Measurements from ENCODE around the gene SPRN. TPM values are rescaled to one million over a fixed set of nuclear protein-coding genes. Genes with fewer than 3 reads are reported as not detected.
"Not testable (repeated sequence)": the region's sequence is repeated elsewhere in the genome, so short reads cannot be mapped to it uniquely, and the experiment has no call there.

Gene SPRN, protein sequence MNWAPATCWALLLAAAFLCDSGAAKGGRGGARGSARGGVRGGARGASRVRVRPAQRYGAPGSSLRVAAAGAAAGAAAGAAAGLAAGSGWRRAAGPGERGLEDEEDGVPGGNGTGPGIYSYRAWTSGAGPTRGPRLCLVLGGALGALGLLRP
- total RNA-seq: 0.13 TPM

DNA sequence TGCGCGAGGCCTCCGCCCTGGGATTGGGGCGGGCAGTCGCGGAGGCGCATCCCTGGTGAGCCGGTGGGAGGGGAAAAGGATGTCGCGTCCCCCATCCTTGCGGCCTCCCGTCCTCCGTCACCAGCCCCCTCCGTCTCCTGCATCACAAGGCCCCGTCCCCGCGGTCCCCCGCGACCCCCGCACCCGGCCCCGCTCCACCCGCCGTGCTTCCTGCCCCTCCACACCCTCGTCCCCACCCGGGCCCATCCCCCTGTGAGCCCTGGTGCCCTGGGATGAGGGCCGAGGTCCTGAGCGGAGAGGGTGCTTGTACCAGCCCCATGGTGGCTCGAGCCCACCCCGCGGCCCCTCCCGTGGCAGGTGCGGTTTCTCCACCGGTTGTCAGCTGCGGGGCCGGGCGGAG is at the start of gene SPRN:
Gene SPRN, minus strand, starts transcription at position 25 of the 400 bp plus-strand sequence. CDS start 944 bp downstream, outside the sequence.
- DNase-seq (ENCODE audit: low spot score); intact Hi-C loops (cut with DNase I); ATAC-seq: not testable (repeated sequence)

DNA sequence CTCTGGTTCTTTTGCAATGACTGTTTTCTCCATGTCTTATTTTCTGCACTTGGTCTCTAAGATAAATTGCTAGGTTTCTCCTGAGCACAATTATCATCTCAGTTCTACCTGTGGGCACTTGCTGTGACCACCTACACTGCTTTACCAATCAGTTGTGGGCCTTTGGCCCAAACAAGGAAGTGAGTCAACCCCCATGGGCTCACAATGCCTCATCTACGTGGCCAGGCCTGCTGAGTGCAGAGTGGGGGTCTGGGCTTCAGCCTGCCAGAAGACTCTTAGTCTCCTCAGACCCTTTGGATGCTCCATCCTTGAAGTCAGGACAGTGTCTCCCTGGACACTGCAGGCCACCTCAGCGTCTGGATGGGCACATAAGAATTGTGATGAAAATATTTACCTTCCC is 49.6 kb upstream of the SPRN start:
- DNase-seq (ENCODE audit: low spot score) (no peak), ATAC-seq (no peak)
- intact Hi-C loops (cut with DNase I): no loop called here

DNA sequence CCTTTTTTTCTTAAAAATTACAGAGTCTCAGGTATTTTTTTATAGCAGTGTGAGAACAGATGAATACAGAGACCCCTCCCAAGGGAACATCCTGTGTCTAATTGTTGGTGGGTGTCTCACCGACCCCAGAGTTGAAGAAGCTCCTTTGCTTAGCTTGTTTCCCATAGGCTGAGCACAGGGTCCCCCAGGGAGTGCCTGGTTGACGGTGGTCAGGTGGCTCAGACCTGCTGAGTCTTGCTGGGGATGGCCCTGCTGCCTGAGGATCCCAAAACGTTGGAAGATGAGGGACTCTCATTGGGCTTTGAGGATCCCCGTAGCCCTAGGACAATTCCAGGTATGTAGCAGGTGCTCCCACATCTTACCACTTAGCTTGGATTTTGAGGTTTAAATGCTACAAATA is 48.8 kb upstream of the SPRN start:
- intact Hi-C loops (cut with DNase I): no loop called here
- DNase-seq (ENCODE audit: low spot score): no peak
- no peak for ATAC-seq

DNA sequence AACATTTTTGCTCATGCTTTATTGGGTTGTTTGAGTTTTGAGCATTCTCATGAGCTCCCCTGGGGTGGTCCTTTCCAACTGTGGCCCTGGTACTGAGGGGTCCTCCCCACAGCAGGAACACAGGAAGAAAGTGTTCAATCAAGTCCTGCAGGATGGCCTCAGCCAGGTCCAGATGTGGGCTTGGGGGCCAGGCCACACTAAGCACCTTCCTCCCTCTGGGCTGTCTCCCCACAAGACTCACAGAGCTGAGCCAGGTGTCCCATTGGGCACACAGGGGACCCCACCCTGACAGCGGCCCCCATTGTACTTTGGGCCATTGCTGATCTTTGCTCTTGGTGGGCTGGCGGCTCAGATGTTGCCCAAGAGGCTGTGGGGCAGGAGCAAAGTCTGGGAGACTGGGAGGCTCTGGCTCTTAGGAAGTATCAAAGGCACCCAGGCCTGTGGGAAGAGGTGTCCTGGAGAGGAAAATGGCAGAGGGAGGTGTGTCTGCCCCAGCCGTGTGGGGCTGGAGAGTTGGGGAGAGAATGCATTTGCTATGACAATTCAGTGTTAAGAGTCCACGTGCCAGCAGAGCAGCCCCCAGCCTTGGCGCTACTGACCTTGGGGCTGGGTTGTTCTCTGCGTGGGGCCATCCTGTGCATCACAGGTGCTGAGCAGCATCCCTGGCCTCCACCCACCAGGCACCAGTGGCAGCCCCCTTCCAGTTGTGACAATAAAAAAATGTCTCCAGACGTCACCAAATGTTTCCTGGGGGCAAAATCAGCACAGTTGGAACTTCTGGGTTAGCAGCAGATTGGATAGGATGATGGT is 47.1 kb upstream of the SPRN start:
- DNase-seq (ENCODE audit: low spot score) (no peak), ATAC-seq (no peak)
- intact Hi-C loops (cut with DNase I): no loop called here

DNA sequence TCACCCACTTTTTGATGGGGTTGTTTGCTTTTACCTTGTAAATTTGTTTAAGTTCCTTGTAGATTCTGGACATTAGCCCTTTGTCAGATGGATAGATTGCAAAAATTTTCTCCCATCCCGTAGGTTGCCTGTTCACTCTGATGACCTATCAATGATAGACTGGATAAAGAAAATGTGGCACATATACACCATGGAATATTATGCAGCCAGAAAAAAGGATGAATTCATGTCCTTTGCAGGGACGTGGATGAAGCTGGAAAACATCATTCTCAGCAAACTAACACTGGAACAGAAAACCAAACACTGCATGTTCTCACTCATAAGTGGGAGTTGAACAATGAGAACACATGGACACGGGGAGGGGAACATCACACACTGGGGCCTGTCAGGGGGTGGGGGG is 44.8 kb upstream of the SPRN start:
- intact Hi-C loops (cut with DNase I); ATAC-seq: not testable (repeated sequence)

DNA sequence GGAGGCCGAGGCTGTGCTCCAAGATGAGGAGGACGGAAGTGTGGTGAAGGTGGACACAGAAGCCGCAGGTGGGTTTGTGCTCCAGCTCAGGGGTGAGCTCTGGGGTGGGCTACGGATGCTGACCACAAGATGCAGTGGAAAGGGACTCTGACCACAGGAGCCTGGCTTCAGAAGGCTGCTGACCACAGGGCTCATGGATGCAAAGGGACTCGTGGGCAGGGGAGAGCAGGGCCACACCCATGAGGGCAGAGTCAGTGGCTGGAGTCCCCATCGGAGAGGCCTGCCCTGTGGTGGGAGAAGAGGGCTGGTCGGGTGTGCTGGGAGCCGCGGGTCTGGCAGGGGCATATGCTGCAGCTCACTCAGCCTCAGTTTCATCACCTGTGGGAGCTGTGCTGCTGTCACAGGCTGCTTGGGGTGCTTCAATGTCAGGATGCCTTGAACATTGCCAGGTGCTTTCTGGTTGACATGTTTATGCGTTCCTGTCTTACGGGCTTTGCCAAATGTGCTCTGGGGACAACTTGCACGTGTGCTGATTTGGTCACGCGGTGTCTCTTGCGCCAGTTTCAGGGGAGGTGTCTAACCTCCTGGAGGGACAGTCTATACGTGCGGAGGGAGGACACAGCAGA is 43.0 kb upstream of the SPRN start:
- DNase-seq (ENCODE audit: low spot score): no peak
- ATAC-seq: no peak
- intact Hi-C loops (cut with DNase I): no loop called here

More for the DNA sequence above, 44.8 kb upstream of the SPRN start:
- DNase-seq (ENCODE audit: low spot score): not testable (repeated sequence)

DNA sequence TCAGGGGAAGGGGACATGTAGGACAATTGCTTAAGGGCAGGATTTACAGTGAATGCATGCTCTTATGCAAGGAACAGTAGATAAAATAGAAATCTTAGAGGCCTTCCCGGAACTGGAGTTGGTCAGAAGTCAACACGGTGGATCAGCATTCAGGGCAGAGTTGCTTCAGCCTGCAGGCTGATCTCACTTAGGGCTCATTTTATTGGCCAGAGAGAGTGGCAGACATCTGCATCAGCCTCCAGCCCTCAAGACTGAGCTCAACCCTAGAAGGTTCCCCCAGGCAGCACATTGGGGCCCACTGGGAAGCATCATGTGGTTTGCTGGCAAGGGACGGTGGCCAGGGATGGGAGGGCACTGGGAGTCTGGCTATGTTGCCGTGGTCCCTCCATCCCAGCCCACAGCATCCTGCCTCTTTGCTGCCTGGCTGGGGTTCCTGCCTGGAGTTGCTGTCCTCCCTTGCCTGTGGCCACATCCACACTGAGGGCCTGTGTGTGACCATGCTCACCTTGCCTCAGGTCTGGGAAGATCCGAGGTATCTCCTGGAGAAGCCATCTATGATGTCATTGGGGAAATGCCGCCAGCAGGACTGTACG is 42.4 kb upstream of the SPRN start:
- DNase-seq (ENCODE audit: low spot score) (no peak), ATAC-seq (no peak)
- intact Hi-C loops (cut with DNase I): no loop called here

DNA sequence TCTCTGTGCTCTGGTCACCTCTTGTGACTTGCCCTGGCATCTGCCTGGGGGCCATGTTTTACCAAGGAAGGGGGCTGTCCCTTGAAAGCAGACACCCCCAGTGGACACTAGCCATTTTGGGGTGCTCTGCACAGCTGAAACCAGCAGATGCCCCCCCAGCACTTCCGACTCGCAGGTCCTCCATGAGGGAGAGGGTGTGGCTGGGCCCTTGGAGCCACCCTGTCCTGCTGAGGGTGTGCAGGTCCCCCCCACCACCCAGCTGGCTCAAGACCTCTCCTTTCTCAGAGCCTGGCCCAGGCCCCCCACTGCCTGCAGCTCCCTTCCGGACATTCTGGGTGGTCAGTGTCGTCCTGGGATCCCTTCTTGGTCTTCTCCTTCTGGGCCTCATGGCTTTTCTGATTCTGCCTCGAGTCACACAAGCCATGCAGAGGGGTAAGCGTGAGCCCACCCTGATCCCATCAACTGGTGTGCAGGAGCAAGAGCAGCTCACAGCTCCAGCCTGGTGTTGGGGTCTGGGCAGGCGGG is 41.6 kb upstream of the SPRN start:
- intact Hi-C loops (cut with DNase I): no loop called here
- DNase-seq (ENCODE audit: low spot score) (no peak), ATAC-seq (no peak)

DNA sequence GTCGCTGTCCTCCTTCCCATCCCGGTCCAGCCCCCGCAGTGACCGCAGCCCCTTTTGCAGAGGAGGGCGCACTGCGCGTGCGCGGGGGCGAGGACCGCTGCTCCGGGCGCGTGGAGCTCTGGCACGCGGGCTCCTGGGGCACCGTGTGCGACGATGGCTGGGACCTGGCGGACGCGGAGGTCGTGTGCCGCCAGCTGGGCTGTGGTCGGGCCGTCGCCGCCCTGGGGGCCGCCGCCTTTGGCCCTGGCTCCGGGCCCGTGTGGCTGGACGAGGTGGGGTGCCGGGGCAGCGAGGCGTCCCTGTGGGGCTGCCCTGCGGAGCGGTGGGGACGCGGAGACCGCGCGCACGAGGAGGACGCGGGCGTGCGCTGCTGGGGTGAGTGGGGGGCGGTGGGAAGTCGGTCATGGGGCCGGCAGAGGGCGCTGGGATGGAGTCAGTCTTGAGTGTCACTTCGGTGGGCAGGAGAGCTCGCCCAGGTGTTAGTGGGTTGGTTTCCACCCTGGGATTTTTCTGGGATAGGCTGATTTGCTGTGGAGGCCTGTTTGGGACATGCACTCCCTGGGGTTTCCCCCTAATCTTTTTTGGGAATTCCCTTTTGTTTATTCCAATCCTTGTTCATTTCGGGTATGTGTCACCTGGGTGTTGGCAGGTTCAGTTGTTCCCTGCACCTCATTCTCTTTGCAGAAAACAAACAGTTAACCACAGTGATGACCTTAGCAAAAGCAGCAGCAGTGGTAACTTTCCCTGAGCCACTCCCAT is 40.9 kb upstream of the SPRN start:
- intact Hi-C loops (cut with DNase I): no loop called here
- DNase-seq (ENCODE audit: low spot score): no peak
- ATAC-seq: no peak

DNA sequence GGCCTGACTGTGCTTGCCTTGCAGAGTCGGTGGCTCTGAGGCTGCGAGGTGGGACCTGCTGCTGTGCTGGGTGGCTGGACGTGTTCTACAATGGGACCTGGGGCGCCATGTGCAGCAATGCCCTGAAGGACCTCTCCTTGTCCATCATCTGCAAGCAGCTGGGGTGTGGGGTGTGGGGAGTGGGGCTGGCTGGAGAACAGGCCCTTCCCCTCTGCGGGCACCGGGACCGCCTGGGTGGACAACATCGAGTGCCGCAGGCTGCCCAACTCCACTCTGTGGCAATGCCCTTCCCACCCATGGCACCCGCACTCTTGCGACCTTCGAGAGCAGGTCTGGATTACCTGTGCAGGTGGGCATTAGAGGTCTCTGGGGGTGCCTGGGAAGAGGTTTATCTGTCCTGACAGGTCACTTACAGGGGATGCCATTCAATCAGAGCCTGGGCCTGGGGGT is 40.2 kb upstream of the SPRN start:
- DNase-seq (ENCODE audit: low spot score): no peak
- intact Hi-C loops (cut with DNase I): no loop called here
- ATAC-seq: no peak

DNA sequence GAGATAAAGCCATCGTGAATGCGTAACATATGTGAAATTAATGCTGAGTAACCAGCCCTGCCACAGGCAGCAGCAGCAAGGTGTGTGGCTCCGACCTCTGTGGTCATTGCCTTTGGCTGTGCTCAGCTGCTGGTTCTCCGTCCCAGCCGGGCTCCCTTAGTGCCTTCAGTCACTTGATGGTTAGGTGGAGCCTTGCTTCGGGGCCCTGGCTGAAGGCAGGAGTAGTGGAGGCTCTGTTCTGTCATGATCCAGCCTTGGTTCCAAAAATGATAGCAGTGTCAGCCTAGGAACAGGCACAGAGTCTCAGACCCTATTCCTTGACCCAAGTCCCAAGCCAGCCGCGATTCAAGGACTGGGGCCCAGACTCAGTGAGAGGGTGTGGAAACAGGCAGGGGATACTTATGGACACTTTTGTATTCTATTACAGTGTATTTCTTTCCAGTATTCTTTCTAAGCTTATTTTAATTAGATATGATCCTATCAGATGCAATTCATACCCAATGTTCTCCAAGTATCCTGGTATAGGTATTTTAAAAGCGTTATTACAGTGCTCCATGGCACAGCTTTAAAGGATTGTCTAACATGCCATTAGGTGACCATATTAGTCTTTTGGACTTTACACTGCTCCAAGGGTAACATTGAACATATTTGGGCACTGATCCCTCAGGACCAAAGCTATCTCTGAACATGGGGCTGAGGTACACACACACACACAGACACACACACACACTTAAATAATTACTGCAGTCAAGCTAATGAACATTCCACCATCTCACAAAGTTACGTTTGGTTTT is 38.3 kb upstream of the SPRN start:
- DNase-seq (ENCODE audit: low spot score) (no peak), ATAC-seq (no peak)
- intact Hi-C loops (cut with DNase I): no loop called here

DNA sequence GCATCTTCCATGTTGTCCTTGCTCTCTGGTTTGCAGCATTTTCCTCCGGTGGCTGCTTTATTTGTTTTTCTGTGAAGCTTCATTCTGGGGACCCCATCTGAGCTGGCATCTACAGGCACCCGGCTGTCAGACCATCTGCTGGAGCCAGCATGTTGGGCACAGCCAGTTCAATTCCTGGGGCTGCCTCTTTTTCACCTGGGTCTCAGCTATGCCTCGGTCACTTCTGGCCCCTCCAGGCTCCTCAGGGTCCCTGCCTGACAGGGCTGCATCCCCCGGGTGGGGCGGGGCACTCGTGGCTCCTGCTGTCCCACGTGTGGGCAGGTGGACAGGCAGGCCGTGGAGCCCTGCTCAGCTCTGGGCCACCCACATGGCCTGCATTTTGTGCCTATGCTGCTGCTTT is 37.4 kb upstream of the SPRN start:
- no peak for ATAC-seq
- intact Hi-C loops (cut with DNase I): no loop called here
- no peak for DNase-seq (ENCODE audit: low spot score)

DNA sequence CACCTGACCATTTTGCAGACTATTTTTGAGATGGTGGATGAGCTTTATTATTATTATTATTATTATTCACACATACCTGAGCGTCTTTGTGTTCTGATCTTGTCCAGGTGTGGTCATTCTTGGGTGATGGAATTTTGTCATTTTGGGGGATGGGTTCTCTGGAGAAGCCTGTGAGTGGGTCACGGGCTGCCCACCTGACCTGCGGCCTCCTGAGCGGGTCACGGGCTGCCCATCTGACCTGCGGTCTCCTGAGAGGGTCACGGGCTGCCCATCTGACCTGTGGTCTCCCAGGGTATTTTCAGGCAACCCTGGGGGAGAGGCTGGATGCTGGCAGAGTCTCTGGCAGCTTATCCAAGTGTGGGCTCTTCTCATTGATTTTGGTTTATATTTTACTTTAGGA is 36.6 kb upstream of the SPRN start:
- no peak for DNase-seq (ENCODE audit: low spot score)
- intact Hi-C loops (cut with DNase I): no loop called here
- ATAC-seq: no peak

DNA sequence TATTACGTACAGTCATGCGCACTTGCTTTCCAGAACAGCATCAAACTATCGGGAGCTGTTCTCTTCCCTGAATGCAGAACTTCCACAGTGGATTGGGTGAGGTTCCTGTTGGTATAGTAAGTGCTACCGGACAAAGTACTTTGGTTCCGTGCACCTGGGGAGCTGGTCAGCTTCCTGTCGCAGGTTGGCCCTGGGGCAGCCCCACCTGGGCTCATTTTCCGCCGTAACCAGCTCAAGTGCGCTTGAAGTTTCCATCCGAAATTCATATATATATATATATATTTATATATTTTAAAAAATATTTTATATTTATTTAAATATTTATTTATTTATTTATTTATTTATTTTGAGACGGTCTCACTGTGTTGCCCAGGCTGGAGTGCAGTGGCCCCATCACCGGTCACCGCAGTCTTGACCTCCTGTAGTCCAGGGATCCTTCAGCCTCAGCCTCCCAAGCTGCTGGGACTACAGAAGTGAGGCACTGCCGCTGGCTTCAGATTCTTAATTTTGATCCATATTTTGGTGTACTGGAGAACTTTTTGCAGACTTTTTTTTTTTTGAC is 35.9 kb upstream of the SPRN start:
- no peak for ATAC-seq
- no peak for DNase-seq (ENCODE audit: low spot score)
- intact Hi-C loops (cut with DNase I): no loop called here

DNA sequence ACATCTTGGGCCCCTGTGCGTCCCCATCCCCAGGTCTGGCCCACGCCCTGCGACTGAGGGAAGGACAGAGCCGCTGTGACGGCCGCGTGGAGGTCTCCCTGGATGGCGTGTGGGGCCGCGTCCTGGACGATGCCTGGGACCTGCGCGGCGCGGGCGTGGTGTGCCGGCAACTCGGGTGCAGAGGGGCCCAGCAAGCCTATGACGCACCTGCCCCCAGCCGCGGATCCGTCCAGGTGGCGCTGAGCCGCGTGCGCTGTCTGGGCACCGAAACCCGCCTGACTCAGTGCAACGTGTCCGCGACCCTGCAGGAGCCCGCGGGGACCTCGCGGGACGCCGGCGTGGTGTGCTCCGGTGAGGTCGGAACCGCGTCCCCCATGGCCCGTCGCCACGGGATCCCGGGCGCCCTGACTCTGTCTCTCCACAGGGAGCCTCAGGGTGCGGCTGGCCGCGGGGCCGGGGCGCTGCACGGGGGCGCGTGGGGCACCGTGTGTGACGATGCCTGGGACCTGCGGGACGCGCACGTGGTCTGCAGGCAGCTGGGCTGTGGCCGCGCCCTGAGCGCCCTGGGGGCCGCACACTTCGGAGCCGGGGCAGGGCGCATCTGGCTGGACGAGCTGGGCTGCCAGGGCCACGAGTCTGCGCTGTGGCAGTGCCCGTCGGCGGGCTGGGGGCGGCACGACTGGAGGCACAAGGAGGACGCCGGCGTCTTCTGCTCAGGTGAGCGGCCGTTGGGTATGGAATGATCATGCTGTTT is 35.2 kb upstream of the SPRN start:
- no peak for DNase-seq (ENCODE audit: low spot score)
- intact Hi-C loops (cut with DNase I): no loop called here
- ATAC-seq: no peak

DNA sequence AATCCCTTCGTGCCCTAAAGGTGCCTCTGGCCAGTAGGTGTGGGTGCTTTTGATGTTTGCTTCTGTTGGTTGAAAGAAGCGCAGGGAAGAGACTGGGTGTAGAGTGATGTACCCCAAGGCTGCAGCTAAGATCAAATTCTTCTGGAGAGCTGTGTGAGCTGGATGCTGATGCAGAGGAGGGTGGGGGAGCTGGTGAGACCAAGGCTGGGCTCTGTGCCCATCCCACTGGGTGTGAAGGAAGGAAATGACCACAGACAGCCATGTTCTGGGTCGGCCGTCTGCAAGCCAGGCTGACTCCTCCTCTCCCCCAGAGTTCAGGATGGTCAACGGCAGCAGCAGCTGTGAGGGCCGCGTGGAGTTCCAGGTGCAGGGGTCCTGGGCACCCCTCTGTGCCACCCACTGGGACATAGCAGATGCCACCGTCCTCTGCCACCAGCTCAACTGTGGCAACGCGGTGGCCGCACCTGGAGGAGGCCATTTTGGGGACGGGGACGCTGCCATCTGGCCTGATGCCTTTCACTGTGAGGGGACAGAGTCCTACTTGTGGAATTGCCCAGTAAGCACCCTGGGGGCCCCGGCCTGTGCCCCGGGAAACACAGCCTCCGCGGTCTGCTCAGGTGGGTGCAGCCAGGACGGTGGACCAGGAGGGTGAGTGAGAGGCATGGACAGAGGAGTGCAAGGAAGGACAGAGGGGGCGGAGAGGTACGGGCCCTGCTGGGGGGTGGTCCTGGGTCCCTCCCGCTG is 34.5 kb upstream of the SPRN start:
- ATAC-seq: no peak
- intact Hi-C loops (cut with DNase I): no loop called here
- DNase-seq (ENCODE audit: low spot score): no peak
